Endothelial cell of umbilical vein (primary cell): ENCODE data around the gene ZNF385B.

Experiments used
- CTCF ChIP-seq, 2 donors: IDR thresholded peaks; 1 replicate in 1 of 2; 2 replicates in 1 of 2; pipeline ENCODE4 v1.5.1; 2011; ENCODE audit warnings: low read length in 2 of 2, mild to moderate bottlenecking in 2 of 2, moderate library complexity in 2 of 2, control low read depth in 1 of 2, inconsistent platforms in 1 of 2, low read depth in 1 of 2; ENCODE audit not compliant: insufficient read depth in 1 of 2; ENCODE audit errors: extremely low read depth in 1 of 2
- EZH2 ChIP-seq: IDR thresholded peaks from 2 replicates; pipeline ENCODE4 v1.6.1; 2012; ENCODE audit warnings: borderline replicate concordance, low read depth, mild to moderate bottlenecking, moderate library complexity, low read length, inconsistent platforms; ENCODE audit not compliant: severe bottlenecking
- GATA2 ChIP-seq: IDR thresholded peaks from 2 replicates; pipeline ENCODE4 v1.7.0; 2011; ENCODE audit warnings: low read depth, mild to moderate bottlenecking, moderate library complexity, mixed read lengths, low read length; ENCODE audit not compliant: insufficient read length, insufficient read depth
- MAX ChIP-seq: IDR thresholded peaks from 2 replicates; pipeline ENCODE4 v1.6.1; 2011; ENCODE audit not compliant: insufficient read depth, insufficient read length
- MYC ChIP-seq: IDR thresholded peaks from one replicate; pipeline ENCODE4 v1.6.1; 2011; ENCODE audit warnings: mild to moderate bottlenecking, low read depth, low read length
- POLR2A ChIP-seq: IDR thresholded peaks from 2 replicates; pipeline ENCODE4 v1.6.1; 2012; ENCODE audit warnings: low read depth, mild to moderate bottlenecking, control low read depth, low read length
- POLR2AphosphoS5 ChIP-seq: IDR thresholded peaks from 2 replicates; pipeline ENCODE4 v1.6.1; 2012; ENCODE audit warnings: low read depth, mild to moderate bottlenecking, control low read depth, low read length, moderate library complexity; ENCODE audit not compliant: insufficient read depth

- TF ChIP-seq CTCF (IDR thresholded peaks at IDR 0.05; ENCODE audit: extremely low read depth in 1 of 2, insufficient read depth in 1 of 2, low read depth in 1 of 2, low read length in 2 of 2) (no peak), POLR2A (no peak), GATA2 (no peak), POLR2AphosphoS5 (no peak), MAX (no peak), EZH2 (no peak), MYC (no peak)
Observed at GRCh38 chr2:179824961-179825360, 36.5 kb downstream of the ZNF385B start.
